ENCODE measurements around the gene PHF23.

Gene PHF23

GRCh38 chr17:7225711-7226331, 13.4 kb downstream of the PHF23 start:
- H3K27ac ChIP-seq, result no peak overlapping the region
- H3K27me3 ChIP-seq (ENCODE audit: control insufficient read depth, insufficient read depth, low read length), result no peaks in the 10 kb centered on the region
- H3K4me3 ChIP-seq (ENCODE audit: low read depth, low read length), result no peak overlapping the region
- peaks cover 29% of the 10 kb centered on the region for H3K4me1 ChIP-seq
- peaks cover 28% of the 10 kb centered on the region for H3K79me2 ChIP-seq
- H3K4me2 ChIP-seq (ENCODE audit: low read length), result no peak overlapping the region
- no peaks in the 10 kb centered on the region for H3K36me3 ChIP-seq (ENCODE audit: control insufficient read depth, insufficient read depth, low read length)
- no peak for TF ChIP-seq CTCF (IDR thresholded peaks at IDR 0.05)
- no peak overlapping the region for H2AFZ ChIP-seq
- no peaks in the 10 kb centered on the region for H3K9me3 ChIP-seq (ENCODE audit: control insufficient read depth, low read length)
- H3K9ac ChIP-seq, result no peak overlapping the region

- Histone ChIP-seq H3K4me2 (ENCODE audit: low read length) (no peak overlapping the region), H3K79me2 (peaks cover 18% of the 10 kb centered on the region), H2AFZ (no peak overlapping the region), H3K4me1 (peaks cover 29% of the 10 kb centered on the region), H3K9me3 (ENCODE audit: control insufficient read depth, low read length) (no peaks in the 10 kb centered on the region), H3K36me3 (ENCODE audit: control insufficient read depth, insufficient read depth, low read length) (no peaks in the 10 kb centered on the region), H3K27ac (no peak overlapping the region), H3K27me3 (ENCODE audit: control insufficient read depth, insufficient read depth, low read length) (no peaks in the 10 kb centered on the region), H3K9ac (no peak overlapping the region), H3K4me3 (ENCODE audit: low read depth, low read length) (no peak overlapping the region)
- TF ChIP-seq CTCF (IDR thresholded peaks at IDR 0.05), result no peak
These were observed 14.6 kb downstream of the PHF23 start for GRCh38 chr17:7224661-7225111.

- no peaks in the 10 kb centered on the region for H3K9me3 ChIP-seq (ENCODE audit: control insufficient read depth, low read length)
- no peak overlapping the region for H3K4me2 ChIP-seq (ENCODE audit: low read length)
- TF ChIP-seq CTCF (IDR thresholded peaks at IDR 0.05), result no peak
- H3K4me1 ChIP-seq, result peaks cover 30% of the 10 kb centered on the region
- no peak overlapping the region for H3K4me3 ChIP-seq (ENCODE audit: low read depth, low read length)
- H3K36me3 ChIP-seq (ENCODE audit: control insufficient read depth, insufficient read depth, low read length), result no peaks in the 10 kb centered on the region
- H3K9ac ChIP-seq, result no peak overlapping the region
- H3K27ac ChIP-seq, result peak overlapping the region; percentile 46
- H2AFZ ChIP-seq, result no peak overlapping the region
- H3K79me2 ChIP-seq, result peaks cover 12% of the 10 kb centered on the region
- no peaks in the 10 kb centered on the region for H3K27me3 ChIP-seq (ENCODE audit: control insufficient read depth, insufficient read depth, low read length)
These were observed 15.1 kb downstream of the PHF23 start for GRCh38 chr17:7224110-7224509.

GRCh38 chr17:7223375-7223774, 15.9 kb downstream of the PHF23 start:
- Histone ChIP-seq H3K79me2 (peaks cover 9% of the 10 kb centered on the region), H3K27me3 (ENCODE audit: control insufficient read depth, insufficient read depth, low read length) (no peaks in the 10 kb centered on the region), H3K36me3 (ENCODE audit: control insufficient read depth, insufficient read depth, low read length) (no peaks in the 10 kb centered on the region), H3K4me1 (peaks cover 38% of the 10 kb centered on the region), H3K9me3 (ENCODE audit: control insufficient read depth, low read length) (no peaks in the 10 kb centered on the region), H3K4me2 (ENCODE audit: low read length) (peak overlapping the region; percentile 30), H2AFZ (no peak overlapping the region), H3K27ac (peak overlapping the region; percentile 46), H3K9ac (no peak overlapping the region), H3K4me3 (ENCODE audit: low read depth, low read length) (no peak overlapping the region)
- no peak for TF ChIP-seq CTCF (IDR thresholded peaks at IDR 0.05)

- no peaks in the 10 kb centered on the region for H3K27me3 ChIP-seq (ENCODE audit: control insufficient read depth, insufficient read depth, low read length)
- no peak overlapping the region for H3K4me3 ChIP-seq (ENCODE audit: low read depth, low read length)
- H3K9me3 ChIP-seq (ENCODE audit: control insufficient read depth, low read length), result no peaks in the 10 kb centered on the region
- H3K9ac ChIP-seq, result no peak overlapping the region
- H3K36me3 ChIP-seq (ENCODE audit: control insufficient read depth, insufficient read depth, low read length), result no peaks in the 10 kb centered on the region
- H3K4me1 ChIP-seq, result peaks cover 42% of the 10 kb centered on the region
- H3K4me2 ChIP-seq (ENCODE audit: low read length), result peak overlapping the region; percentile 27
- peaks cover 9% of the 10 kb centered on the region for H3K79me2 ChIP-seq
- peak overlapping the region; percentile 46 for H3K27ac ChIP-seq
- H2AFZ ChIP-seq, result no peak overlapping the region
- TF ChIP-seq CTCF (IDR thresholded peaks at IDR 0.05), result no peak
These were observed 16.3 kb downstream of the PHF23 start for GRCh38 chr17:7222972-7223292.

All from parathyroid adenoma (tissue), 2 donors.